HG03342 (cell line): ENCODE measurements around the gene PARP8.
"Not testable (repeated sequence)": the region's sequence is repeated elsewhere in the genome, so short reads cannot be mapped to it uniquely, and the experiment has no call there.

ENCODE experiments used
- ATAC-seq: cut with Tn5 transposase; IDR thresholded peaks from one replicate; pipeline ENCODE4 v1.9.1; 2021; ENCODE audit warnings: mild to moderate bottlenecking, moderate library complexity; ENCODE audit not compliant: unreplicated experiment

Gene PARP8, protein sequence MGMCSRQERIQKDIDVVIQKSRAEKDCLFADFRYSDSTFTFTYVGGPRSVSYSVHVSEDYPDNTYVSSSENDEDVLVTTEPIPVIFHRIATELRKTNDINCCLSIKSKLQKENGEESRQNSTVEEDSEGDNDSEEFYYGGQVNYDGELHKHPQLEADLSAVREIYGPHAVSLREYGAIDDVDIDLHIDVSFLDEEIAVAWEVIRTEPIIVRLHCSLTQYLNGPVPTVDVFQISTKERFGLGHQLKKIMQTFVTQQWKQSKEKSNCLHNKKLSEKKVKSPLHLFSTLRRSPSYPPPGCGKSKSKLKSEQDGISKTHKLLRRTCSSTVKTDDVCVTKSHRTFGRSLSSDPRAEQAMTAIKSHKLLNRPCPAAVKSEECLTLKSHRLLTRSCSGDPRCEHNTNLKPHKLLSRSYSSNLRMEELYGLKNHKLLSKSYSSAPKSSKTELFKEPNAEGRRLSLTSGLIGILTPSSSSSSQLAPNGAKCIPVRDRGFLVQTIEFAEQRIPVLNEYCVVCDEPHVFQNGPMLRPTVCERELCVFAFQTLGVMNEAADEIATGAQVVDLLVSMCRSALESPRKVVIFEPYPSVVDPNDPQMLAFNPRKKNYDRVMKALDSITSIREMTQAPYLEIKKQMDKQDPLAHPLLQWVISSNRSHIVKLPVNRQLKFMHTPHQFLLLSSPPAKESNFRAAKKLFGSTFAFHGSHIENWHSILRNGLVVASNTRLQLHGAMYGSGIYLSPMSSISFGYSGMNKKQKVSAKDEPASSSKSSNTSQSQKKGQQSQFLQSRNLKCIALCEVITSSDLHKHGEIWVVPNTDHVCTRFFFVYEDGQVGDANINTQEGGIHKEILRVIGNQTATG

DNA sequence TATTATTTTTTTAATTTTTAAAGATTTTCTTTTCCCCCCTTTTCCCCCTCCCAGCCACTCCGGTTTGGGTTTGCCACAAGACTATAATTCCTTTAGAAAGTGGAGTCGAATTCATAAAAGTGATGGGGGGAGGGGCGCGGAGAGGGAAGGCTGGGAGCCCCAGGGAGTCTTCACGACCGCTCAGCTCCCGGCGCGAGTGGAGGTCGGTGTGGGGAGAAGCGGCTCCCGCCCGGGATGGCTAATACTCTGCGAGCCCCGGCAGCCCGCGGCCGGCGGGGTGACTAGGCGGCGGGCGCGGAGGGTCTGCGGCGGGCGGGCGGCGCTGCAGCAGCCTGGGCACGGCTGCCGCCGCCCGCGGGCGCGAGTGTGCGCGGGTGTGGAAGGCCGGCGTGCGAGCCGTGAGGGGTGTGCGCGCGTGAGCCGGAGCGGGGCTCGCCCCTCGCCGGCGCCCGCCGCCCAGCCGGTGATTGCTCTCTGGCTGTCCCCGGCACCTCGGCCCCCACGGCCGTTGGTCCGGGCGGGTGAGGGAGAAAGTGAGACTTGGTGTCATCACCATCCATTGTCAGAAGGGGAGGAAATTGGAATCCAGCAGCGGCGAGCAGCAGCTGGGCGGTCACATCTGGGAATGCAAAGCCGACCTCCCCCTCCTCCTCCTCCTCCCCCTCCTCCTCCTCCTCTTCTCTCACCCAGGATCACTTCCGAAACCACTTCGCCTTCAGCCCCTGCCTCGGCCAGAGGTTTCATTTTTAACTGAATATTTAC is at the start of gene PARP8:
Gene PARP8 (plus strand): TSS at position 377 of the 762 bp plus-strand sequence. CDS start 459 bp downstream, outside the sequence.
- no peak for ATAC-seq

DNA sequence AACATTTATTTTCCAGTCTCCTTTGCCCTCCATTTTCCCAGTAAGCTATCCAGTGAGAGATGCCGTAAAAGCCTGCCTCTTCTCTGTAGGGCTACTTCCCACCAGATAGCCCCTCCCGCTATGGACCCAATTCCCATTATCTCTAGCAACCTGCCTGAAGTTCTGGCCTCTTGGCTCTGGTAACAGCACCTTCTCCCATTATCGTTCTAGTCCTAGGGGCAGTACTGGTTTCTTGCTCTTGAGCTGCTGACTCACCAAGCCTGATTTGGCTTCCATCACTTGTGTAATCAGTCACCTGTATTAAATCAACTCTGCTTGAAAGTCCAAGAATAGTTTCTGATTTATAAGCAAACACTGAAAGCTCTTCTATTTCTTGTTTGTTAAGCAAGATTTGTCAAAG is 42.8 kb upstream of the PARP8 start:
- no peak for ATAC-seq

DNA sequence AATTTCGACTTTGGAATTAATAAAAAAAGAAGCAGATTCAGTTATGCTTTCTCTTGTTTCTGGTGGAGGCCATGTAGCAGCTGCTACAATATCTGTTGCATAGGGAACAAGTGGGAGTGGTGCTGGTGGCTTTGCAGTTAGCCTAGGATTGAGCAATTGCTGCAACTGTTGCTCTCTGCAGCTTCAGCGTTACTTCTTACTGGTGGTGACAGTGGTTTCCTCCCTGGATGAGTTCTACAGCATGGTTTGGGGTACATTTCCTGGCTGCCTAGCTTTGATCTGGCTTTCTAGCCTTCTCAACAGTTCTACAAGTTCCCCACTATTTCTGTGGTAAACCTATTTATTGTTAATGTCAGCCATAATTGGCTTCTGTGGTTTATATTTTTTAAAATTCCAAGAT is 31.6 kb upstream of the PARP8 start:
- not testable (repeated sequence) for ATAC-seq

DNA sequence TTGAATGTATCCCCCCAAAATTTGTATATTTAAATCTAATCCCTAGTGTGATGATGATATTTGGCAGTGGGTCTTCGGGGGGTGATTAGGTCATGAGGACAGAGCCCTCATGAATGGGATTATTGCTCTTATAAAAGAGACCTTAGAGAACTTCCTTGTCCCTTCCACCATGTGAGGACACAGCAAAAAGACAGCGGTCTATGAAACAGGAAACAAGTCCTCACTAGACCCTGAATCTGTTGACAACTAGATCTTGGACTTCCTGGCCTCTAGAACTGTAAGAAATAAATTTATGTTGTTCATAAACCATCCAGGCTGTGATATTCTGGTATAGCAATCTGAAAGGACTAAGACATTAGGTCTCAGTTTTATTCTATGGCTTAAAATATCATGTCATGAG is 28.9 kb upstream of the PARP8 start:
- ATAC-seq: not testable (repeated sequence)

DNA sequence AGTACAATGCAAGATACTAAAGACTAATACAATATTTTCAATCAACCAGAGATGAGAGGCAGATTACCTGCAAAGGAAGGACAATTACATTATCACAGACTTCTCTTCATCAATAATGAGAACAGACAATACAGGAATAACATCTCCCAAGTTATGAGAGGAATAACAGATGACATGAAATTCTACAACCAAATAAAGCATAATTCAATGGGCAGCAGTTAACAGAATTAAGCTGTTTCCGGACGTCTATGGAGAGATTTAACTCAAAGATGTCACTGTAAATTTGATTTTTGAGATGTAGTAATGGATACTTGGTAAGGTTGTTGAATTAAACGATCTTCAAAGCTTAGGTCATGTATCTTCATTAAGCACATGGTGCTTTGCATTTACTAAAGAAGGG is 19.8 kb upstream of the PARP8 start:
- ATAC-seq: no peak

DNA sequence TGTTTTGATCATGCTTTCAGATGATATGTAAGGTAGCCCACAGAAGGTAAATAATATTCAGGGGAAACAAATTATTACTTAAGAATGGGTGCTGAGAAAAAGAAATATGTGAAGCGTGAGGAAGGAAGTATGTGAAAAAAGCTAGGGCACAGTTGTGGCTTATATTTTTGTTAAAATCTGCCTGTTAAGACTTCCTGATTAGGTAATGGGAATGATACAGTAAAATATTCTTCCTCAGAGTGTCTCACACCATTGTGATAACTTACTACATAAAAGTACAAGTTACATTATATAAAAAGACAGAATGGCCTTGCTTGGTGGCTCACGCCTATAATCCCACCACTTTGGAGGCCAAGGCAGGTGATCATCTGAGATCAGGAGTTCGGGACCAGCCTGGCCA is 18.7 kb upstream of the PARP8 start:
- ATAC-seq: no peak

DNA sequence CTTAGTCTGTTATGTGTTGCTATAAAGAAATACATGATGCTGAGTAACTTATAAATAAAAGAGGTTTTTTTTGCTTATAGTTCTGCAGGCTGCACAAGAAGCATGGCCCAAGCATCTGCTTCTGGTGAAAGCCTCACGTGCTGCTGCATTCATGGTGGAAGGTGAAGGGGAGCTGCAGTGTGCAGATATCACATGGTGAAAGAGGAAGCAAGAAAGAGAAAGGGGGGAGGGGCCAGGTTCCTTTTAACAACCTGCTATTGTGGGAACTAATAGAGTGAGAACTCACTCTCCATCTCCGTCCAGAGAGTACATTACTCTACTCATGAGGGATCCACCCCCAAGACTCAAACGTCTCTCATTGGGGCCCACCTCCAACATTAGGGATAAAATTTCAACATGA is 12.5 kb upstream of the PARP8 start:
- peak; percentile 99 for ATAC-seq

DNA sequence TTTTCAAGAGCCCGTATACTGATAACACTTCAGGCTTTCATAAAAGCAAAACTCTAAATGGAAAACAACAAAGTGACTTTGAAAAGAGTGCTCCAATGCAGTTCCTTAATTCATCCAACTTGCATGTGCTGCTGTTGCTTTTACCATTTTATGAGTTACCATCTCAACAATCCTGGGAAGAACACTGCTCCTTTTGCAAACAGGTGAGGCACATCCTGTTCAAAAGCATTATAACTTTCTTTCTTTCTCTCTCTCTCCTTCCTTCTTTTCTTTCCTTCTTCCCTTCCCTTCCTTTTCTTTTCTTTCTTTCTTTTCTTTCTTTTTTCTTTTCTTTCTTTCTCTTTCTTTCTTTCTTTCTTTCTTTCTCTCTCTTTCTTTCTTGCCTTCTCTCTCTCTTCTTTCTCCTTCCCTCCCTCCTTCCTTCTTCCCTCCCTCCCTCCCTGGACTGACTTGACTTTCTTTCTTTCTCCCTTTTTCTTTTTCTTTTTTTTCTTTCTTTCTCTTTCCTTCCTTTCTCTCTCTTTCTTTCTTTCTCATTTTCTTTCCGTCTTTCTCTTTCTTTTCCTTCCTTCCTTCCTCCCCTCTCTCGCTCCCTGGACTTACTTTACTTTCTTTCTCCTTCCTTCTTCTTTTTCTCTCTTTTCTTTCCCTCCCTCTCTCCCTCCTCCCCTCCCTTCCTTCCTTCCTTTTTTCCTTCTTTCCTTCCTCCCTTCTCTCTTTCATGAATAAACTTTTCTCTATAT is 11.2 kb upstream of the PARP8 start:
- no peak for ATAC-seq

DNA sequence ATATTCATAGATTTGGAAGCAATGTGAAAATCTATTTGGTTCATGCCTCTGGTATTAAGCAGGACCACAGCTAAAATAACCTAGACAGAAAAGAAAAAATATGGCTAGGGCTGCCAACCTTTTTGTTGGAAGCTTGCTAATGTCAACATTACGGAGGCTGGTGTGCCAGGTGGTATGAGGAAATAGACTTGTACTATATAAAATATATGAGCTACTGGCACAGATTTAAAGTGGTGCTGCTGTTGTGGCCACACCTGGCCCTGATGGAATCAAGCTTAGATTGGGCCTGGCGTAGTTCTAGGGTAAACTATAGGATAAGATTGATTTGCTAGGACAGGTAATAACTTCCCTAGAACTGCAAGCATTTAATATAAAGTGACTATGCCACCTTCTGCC is 10.6 kb upstream of the PARP8 start:
- no peak for ATAC-seq

DNA sequence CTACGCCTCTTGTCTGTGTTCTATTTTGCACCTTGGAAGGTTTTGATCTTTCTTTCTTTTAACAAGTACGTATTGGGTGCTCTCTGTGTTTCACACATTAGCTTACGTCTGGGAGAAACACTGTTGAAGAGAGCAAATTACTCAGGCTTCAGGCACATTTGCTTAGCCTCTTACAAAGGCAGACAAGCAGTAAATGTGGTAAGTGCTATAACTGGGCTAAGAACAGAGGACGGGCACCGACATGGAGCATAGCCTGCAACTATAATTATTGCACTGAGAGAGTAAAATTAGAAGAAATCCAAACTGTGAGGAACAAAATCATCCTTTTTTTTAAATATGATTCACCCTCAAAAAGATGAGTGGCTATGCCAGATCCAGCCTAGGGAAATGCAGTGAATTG is 9.4 kb upstream of the PARP8 start:
- no peak for ATAC-seq

DNA sequence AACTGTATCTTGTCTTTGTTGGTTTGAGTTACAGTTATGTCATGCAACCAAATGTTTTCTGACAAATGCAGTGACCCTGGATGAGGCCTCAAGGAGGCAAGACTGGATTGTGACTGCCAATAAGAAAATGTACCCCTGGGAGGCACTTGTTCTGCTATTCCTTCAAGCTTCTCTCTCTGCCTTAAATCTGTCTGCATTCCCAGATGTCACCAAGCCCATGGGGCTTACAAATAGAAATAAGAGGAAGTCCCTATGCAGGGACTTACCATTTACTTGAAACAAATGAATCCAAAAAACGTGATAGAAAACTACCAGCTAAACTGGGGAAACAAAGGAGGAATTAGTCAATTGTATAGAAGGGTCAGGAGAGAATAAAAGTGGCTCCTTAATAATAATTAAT is 8.2 kb upstream of the PARP8 start:
- ATAC-seq: no peak

DNA sequence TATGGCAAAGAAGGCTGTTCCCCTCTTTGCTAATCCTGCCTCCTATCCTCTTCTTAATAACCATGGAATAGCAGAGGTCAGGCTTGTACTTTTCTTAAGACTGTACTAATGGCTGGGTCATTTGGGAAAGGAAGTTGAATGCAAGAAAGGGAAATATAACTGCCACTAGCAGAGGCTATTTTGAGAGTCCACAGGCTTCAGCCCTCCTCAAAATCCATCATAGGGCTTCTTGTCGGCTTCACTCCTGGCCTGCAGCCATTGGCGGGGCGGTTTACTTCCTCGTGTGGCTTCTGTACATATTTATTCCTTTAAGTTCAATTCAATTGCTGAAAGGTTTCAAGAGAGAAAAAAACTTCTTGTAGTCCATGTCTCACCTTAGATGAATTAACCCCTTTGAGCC is 2.8 kb upstream of the PARP8 start:
- ATAC-seq: no peak

DNA sequence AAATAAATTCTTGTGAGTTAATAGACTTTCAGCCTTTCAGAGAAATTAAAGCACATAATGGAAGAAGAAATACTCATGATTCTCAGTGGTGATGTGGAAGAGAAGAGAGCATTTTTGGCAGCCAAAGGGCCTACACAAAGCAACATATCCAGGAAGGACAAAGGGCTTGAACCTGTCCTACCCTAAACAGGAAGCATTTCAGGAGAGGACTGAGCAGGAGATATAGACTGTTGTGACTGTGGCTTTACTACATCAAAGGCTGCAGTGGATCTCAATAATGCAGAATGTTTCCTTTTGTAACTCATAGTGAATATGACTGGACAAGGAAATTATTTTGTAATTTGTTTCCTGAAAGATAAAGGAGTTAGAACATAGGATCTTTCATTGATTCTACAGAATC is 1.3 kb upstream of the PARP8 start:
- no peak for ATAC-seq

DNA sequence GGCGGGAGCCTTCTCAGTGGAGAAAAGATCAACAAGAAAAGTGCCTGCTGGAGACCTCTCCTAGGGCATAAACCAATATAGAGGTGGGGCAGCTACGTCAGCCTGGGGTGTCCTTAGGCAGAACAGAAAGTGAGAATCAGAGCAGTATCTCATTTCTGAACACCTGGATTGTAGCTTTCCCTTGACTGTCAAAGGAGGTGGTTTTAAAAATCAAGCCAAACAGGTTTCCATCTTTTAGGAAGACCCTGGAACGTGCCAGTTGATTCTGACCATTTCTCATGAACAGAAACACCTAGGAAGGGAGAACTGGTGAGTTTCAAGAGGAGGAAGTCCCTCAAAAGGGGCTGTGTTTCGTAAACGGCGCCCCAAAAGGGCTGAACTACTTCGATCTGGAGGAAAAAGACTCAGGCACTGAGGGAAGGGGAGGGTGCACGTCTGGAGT is 655 bp upstream of the PARP8 start:
- not testable (repeated sequence) for ATAC-seq

DNA sequence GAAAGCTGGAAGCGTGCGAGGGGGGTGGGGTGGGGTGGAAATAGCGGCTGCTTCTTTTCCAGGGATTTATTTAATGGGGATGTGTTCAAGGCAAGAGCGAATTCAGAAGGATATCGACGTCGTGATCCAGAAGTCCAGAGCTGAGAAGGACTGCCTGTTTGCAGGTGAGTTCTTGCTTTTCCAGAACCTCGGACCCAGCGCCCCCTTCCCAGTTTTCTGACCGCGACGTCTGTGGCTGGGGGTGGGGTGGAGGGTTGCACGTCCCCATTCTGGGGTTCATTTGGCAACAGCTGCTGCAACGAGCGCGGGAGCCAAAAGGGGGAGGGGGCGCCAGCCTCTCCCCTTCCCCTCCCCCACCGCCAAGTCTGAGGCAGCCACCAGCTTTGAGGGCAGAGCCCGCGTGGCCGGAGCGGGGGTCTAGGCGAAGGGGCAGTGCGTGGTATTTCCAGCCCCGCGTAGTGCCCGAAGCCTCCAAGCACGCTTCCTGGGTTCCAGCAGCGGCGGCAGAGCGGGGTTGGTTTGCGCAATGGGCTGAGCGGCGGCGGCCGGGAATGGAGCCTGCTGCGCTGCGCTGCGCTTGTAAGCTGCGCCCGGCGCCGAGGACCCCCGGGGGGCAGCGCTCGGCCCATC is 701 bp downstream of the PARP8 start:
- peak; percentile 37 for ATAC-seq

DNA sequence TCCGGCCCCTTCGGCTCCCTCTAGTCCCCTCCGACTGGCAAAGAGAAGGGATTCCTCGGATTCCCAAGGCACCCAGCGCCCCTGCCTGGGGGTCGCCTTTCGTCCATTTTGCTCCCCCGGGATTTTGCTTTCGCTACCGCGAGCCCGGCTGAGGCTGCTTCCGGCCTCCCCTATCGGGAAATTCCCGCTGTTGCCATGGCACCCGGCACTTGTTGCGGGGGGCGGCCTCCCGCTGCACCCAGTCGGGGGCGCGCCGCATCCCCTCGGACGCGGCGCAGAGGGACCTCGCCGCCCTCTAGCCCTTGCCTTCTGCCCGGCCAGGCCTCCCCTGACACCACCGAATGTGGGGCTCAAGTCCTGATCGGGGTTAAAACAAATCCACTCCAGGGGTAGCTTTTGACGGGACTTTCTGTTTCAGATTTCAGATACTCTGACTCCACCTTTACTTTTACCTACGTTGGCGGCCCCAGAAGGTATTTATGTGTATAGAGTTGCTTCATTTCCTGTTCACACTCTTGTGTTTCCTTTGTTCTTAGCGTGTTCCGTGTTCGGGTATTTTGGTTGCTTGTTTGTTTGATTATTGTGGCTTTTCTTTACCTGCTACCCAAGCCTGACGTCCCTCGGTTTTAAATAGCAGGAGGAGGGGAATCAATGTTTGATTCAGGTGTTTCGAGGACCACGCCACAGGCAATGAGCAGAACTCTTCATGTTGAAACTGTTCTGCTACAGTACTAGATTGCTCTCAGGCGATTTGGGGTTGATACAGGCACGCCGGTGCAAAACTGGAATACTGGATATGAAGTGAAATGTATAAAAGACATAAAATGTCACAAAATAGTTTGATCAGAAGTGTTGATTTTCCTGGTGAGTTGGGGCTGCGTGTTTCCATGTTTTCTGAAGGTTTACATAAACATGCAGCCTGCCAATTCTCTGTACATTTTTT is 1.5 kb downstream of the PARP8 start:
- peak; percentile 76 for ATAC-seq

DNA sequence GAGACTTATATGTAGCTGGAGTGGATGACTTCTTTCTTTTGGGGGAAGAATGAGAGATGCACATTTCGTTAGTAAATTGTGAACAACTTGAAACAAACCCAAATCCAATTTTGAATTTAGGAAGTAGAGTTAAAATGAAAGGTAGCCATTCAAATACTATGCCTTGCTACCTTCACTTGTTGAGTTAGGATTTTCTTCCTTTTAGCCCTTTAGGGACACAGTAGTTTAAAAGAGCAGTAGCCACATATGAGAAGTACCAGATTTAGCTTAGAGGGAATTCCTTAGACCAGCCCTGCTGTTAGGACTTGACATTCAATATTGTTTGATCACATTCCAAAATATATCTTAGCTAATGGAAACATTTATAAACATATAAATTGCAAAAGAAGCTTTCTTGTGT is 2.2 kb downstream of the PARP8 start:
- ATAC-seq: not testable (repeated sequence)

DNA sequence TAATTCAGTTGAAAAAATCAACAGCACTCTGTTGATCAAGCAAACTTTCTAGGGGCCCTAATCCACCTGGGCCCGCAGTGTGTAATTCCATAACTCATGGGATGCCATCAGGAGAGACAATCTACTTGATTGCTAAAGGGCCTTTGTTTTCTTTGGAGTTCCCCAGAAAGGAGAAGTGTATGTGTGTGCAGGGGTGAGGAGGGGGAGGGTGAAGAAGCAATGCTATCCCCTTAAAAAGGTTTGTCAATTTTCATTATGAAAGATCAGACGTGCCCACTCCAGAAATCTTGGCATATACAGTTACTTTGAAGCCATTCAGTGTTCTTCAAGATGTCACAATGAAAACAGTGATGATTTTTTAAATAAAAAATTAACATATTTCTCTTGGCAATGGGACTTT is 6.2 kb downstream of the PARP8 start:
- no peak for ATAC-seq

DNA sequence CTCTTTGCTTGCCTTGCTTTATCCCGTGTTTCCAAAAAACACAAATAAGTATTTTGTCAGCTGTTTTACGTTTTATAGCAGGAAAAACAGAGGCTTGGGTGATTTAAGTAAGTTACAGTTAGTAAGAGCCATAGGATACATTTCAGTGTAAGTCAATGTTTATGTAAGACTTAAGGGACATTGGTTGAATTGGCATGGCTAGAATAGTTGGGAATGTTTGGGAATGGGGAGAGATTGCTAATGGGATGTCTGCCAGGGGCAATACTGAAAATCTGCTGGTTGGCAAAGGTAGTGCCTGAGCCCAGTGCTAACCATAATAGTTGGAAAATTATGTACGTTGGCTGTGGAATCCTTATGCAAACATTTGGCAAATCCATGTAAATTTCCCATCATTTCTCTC is 7.0 kb downstream of the PARP8 start:
- ATAC-seq: not testable (repeated sequence)
